GM12878 (cell line): ENCODE results near the gene C6orf15. TPM values are rescaled to one million over a fixed set of nuclear protein-coding genes. Genes with fewer than 3 reads are reported as not detected.

Source experiments
- MEF2A ChIP-seq: IDR thresholded peaks from 2 replicates; pipeline ENCODE4 v1.6.1; 2011; ENCODE audit warnings: low read depth, mild to moderate bottlenecking, low read length, moderate library complexity; ENCODE audit not compliant: insufficient read depth
- SP1 ChIP-seq: IDR thresholded peaks from one replicate; pipeline ENCODE4 v1.6.1; 2011; ENCODE audit warnings: low read depth, low read length
- ZBED1 ChIP-seq: IDR thresholded peaks from 2 replicates; pipeline ENCODE4 v1.6.1; 2016; ENCODE audit warnings: borderline replicate concordance
- polyA plus RNA-seq, 11 experiments: library from polyadenylated mRNA; depleted of rRNA in 4 of 11; unstranded in 6 of 11; stranded (reverse) in 5 of 11; fragments of >200 nt; fragmentation: Nextera tagmentation in 4 of 11; fragmentation: Illumina TruSeq in 1 of 11; extraction: Ambion mirVana in 4 of 11; extraction: Trizol in 1 of 11; gene quantifications; 1 replicate in 1 of 11; 2 replicates in 10 of 11; pipeline versions ENCODE4 v1.2.1 to v1.2.3, GENCODE V29; 2011 to 2016; ENCODE audit warnings: inconsistent platforms in 2 of 11, missing spikeins in 2 of 11, low read depth in 1 of 11
- total RNA-seq, 4 experiments: library from RNA; depleted of rRNA in 3 of 4; stranded (reverse); fragments of >200 nt in 3 of 4; fragmentation: Illumina TruSeq in 1 of 4; extraction: Trizol in 1 of 4; gene quantifications; 2 replicates each; pipeline versions ENCODE4 v1.2.1 to v1.2.3, GENCODE V29; 2013 to 2021
- TF ChIP-seq, protein P1 (sequence below): fragments of 450-650 bp; IDR thresholded peaks from 2 replicates; pipeline ENCODE4 v1.6.1; 2016; ENCODE audit warnings: mild to moderate bottlenecking, moderate library complexity, borderline replicate concordance
- TF ChIP-seq, protein P2 (sequence below): IDR thresholded peaks from 2 replicates; pipeline ENCODE4 v1.6.1; 2012; ENCODE audit warnings: improper control_type of control experiment, low read depth, low read length; ENCODE audit not compliant: insufficient replicate concordance
- TF ChIP-seq, protein P3 (sequence below): fragments of 150-350 bp; IDR thresholded peaks from 2 replicates; pipeline ENCODE4 v1.6.1; 2014; ENCODE audit warnings: mild to moderate bottlenecking, low read depth, low read length

C6orf15 gene
- total and polyA plus RNA-seq, 10 of the 15 experiments (the other 5 are each of a cell fraction or from before 2014, with no cell fraction given) = not detected

DNA sequence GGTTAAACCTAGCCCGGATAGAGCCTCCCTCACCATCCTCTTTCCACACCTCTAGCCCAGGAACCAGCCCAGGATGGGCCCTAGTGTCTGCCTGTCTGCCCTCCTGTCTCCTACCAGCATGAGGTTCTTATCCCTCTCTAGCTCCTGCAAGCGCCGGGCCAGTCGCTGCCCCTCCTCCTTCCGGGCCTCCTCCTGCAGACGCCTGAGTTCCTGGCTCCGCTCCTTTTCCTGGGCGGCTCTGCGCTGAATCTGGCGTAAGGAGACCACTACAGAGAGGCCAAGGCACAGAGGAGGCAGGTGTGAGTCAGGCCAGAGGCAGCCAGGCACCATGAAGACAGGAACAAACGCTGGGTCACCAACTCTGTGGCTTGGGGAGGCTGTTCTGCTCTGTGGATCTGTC, 30.8 kb upstream of the C6orf15 start (continued):
- TF ChIP-seq, protein P1, sequence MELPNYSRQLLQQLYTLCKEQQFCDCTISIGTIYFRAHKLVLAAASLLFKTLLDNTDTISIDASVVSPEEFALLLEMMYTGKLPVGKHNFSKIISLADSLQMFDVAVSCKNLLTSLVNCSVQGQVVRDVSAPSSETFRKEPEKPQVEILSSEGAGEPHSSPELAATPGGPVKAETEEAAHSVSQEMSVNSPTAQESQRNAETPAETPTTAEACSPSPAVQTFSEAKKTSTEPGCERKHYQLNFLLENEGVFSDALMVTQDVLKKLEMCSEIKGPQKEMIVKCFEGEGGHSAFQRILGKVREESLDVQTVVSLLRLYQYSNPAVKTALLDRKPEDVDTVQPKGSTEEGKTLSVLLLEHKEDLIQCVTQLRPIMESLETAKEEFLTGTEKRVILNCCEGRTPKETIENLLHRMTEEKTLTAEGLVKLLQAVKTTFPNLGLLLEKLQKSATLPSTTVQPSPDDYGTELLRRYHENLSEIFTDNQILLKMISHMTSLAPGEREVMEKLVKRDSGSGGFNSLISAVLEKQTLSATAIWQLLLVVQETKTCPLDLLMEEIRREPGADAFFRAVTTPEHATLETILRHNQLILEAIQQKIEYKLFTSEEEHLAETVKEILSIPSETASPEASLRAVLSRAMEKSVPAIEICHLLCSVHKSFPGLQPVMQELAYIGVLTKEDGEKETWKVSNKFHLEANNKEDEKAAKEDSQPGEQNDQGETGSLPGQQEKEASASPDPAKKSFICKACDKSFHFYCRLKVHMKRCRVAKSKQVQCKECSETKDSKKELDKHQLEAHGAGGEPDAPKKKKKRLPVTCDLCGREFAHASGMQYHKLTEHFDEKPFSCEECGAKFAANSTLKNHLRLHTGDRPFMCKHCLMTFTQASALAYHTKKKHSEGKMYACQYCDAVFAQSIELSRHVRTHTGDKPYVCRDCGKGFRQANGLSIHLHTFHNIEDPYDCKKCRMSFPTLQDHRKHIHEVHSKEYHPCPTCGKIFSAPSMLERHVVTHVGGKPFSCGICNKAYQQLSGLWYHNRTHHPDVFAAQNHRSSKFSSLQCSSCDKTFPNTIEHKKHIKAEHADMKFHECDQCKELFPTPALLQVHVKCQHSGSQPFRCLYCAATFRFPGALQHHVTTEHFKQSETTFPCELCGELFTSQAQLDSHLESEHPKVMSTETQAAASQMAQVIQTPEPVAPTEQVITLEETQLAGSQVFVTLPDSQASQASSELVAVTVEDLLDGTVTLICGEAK = no peak
- TF ChIP-seq SP1 = no peak
- TF ChIP-seq, protein P2, sequence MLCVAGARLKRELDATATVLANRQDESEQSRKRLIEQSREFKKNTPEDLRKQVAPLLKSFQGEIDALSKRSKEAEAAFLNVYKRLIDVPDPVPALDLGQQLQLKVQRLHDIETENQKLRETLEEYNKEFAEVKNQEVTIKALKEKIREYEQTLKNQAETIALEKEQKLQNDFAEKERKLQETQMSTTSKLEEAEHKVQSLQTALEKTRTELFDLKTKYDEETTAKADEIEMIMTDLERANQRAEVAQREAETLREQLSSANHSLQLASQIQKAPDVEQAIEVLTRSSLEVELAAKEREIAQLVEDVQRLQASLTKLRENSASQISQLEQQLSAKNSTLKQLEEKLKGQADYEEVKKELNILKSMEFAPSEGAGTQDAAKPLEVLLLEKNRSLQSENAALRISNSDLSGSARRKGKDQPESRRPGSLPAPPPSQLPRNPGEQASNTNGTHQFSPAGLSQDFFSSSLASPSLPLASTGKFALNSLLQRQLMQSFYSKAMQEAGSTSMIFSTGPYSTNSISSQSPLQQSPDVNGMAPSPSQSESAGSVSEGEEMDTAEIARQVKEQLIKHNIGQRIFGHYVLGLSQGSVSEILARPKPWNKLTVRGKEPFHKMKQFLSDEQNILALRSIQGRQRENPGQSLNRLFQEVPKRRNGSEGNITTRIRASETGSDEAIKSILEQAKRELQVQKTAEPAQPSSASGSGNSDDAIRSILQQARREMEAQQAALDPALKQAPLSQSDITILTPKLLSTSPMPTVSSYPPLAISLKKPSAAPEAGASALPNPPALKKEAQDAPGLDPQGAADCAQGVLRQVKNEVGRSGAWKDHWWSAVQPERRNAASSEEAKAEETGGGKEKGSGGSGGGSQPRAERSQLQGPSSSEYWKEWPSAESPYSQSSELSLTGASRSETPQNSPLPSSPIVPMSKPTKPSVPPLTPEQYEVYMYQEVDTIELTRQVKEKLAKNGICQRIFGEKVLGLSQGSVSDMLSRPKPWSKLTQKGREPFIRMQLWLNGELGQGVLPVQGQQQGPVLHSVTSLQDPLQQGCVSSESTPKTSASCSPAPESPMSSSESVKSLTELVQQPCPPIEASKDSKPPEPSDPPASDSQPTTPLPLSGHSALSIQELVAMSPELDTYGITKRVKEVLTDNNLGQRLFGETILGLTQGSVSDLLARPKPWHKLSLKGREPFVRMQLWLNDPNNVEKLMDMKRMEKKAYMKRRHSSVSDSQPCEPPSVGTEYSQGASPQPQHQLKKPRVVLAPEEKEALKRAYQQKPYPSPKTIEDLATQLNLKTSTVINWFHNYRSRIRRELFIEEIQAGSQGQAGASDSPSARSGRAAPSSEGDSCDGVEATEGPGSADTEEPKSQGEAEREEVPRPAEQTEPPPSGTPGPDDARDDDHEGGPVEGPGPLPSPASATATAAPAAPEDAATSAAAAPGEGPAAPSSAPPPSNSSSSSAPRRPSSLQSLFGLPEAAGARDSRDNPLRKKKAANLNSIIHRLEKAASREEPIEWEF = no peak
- TF ChIP-seq, protein P3, sequence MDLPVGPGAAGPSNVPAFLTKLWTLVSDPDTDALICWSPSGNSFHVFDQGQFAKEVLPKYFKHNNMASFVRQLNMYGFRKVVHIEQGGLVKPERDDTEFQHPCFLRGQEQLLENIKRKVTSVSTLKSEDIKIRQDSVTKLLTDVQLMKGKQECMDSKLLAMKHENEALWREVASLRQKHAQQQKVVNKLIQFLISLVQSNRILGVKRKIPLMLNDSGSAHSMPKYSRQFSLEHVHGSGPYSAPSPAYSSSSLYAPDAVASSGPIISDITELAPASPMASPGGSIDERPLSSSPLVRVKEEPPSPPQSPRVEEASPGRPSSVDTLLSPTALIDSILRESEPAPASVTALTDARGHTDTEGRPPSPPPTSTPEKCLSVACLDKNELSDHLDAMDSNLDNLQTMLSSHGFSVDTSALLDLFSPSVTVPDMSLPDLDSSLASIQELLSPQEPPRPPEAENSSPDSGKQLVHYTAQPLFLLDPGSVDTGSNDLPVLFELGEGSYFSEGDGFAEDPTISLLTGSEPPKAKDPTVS = no peak
- no peak for TF ChIP-seq MEF2A
- TF ChIP-seq ZBED1 = no peak
